K562 (cell line): ENCODE results near the gene ZNF107. TPM values are rescaled to one million over a fixed set of nuclear protein-coding genes. Genes with fewer than 3 reads are reported as not detected.

Experiments used
- CHD2 ChIP-seq: IDR thresholded peaks from 2 replicates; pipeline ENCODE4 v1.6.1; 2011; ENCODE audit warnings: low read depth, low read length
- FOSL1 ChIP-seq: fragments of 200-800 bp; sonication (Bioruptor generic); conservative IDR thresholded peaks from 2 replicates; pipeline ENCODE4 v1.6.1; 2016; ENCODE audit warnings: missing genetic modification characterization, missing compliant biosample characterization
- GTF2E2 ChIP-seq: fragments of 200-800 bp; sonication (Bioruptor generic); IDR thresholded peaks from 2 replicates; pipeline ENCODE4 v1.6.1; 2016; ENCODE audit warnings: missing genetic modification characterization, missing compliant biosample characterization
- KLF16 ChIP-seq: IDR thresholded peaks from 2 replicates; pipeline ENCODE4 v1.6.1; 2016; ENCODE audit warnings: antibody characterized with exemption
- LCOR ChIP-seq: sonication (generic); formaldehyde crosslinking; IDR thresholded peaks from 2 replicates; pipeline ENCODE4 v1.8.0; 2022; ENCODE audit warnings: mild to moderate bottlenecking, missing genetic modification reagents
- MECOM ChIP-seq: fragments of 250-450 bp; sonication (Bioruptor Pico); IDR thresholded peaks from 2 replicates; pipeline ENCODE4 v1.8.0; 2022; ENCODE audit warnings: inconsistent platforms
- MEF2A ChIP-seq: IDR thresholded peaks from 2 replicates; pipeline ENCODE4 v1.6.1; 2011; ENCODE audit warnings: low read depth, mild to moderate bottlenecking, low read length, moderate library complexity; ENCODE audit not compliant: control insufficient read depth
- MEF2D ChIP-seq: conservative IDR thresholded peaks from 2 replicates; pipeline ENCODE4 v1.6.1; 2016; ENCODE audit warnings: low read depth, missing genetic modification characterization, missing compliant biosample characterization
- NFE2 ChIP-seq: IDR thresholded peaks from 2 replicates; pipeline ENCODE4 v1.6.1; 2014; ENCODE audit warnings: antibody characterized with exemption, low read depth
- POLR2AphosphoS2 ChIP-seq: IDR thresholded peaks from 2 replicates; pipeline ENCODE4 v1.6.1; 2012; ENCODE audit warnings: low read length, improper control_type of control experiment
- RCOR1 ChIP-seq, 2 experiments: IDR thresholded peaks; 2 replicates each; pipeline ENCODE4 v1.6.1; 2012; ENCODE audit warnings: low read depth in 2 of 2, low read length in 2 of 2, borderline replicate concordance in 1 of 2, improper control_type of control experiment in 1 of 2
- SETDB1 ChIP-seq: IDR thresholded peaks from one replicate; pipeline ENCODE4 v1.6.1; 2012; ENCODE audit warnings: low read length, control low read depth, inconsistent platforms
- SMARCA5 ChIP-seq: fragments of 450-650 bp; IDR thresholded peaks from 2 replicates; pipeline ENCODE4 v1.6.1; 2016
- YBX1 ChIP-seq: fragments of 450-650 bp; IDR thresholded peaks from 2 replicates; pipeline ENCODE4 v1.7.1; 2016; ENCODE audit warnings: mild to moderate bottlenecking
- ZNF3 ChIP-seq: fragments of 250-450 bp; sonication (Bioruptor Pico); IDR thresholded peaks from 2 replicates; pipeline ENCODE4 v1.5.0; 2021; ENCODE audit warnings: mild to moderate bottlenecking, moderate library complexity
- ZNF561 ChIP-seq: fragments of 450-650 bp; formaldehyde crosslinking; conservative IDR thresholded peaks from 2 replicates; pipeline ENCODE4 v1.4.0; 2020; ENCODE audit warnings: mild to moderate bottlenecking, moderate library complexity
- ZNF668 ChIP-seq: fragments of 250-450 bp; sonication (Bioruptor Pico); IDR thresholded peaks from 2 replicates; pipeline ENCODE4 v1.8.0; 2022; ENCODE audit warnings: mild to moderate bottlenecking, inconsistent platforms
- polyA plus RNA-seq, 8 experiments: library from polyadenylated mRNA; depleted of rRNA in 4 of 8; stranded (reverse) in 5 of 8; unstranded in 3 of 8; fragments of >200 nt; fragmentation: Nextera tagmentation in 2 of 8; fragmentation: Illumina TruSeq in 1 of 8; extraction: Ambion mirVana in 2 of 8; extraction: Trizol in 1 of 8; gene quantifications; 2 replicates each; pipeline versions ENCODE4 v1.2.1 to v1.2.3, GENCODE V29; 2011 to 2014; ENCODE audit warnings: inconsistent platforms in 1 of 8, missing spikeins in 1 of 8
- total RNA-seq, 7 experiments: library from RNA; depleted of rRNA in 6 of 7; stranded (reverse); fragments of >200 nt in 6 of 7; fragmentation: Illumina TruSeq in 2 of 7; extraction: Trizol in 2 of 7; gene quantifications; 2 replicates each; pipeline versions ENCODE4 v1.2.1 to v1.2.3, GENCODE V29; 2011 to 2021; ENCODE audit warnings: low replicate concordance in 1 of 7
- TF ChIP-seq, protein P1 (sequence below): sonication (generic); formaldehyde crosslinking; IDR thresholded peaks from 2 replicates; pipeline ENCODE4 v1.8.1; 2023; ENCODE audit warnings: mild to moderate bottlenecking, missing genetic modification reagents
- TF ChIP-seq, protein P2 (sequence below): sonication (generic); formaldehyde crosslinking; IDR thresholded peaks from 2 replicates; pipeline ENCODE4 v1.9.0; 2022; ENCODE audit warnings: mild to moderate bottlenecking, missing genetic modification reagents
- TF ChIP-seq, protein P3 (sequence below): sonication (generic); formaldehyde crosslinking; IDR thresholded peaks from 2 replicates; pipeline ENCODE4 v1.8.1; 2022; ENCODE audit warnings: missing genetic modification reagents
- TF ChIP-seq, protein P4 (sequence below): fragments of 250-450 bp; sonication (Bioruptor Pico); IDR thresholded peaks from 2 replicates; pipeline ENCODE4 v1.6.1; 2021; ENCODE audit warnings: mild to moderate bottlenecking
- TF ChIP-seq, protein P5 (sequence below): fragments of 450-650 bp; IDR thresholded peaks from 2 replicates; pipeline ENCODE4 v1.7.1; 2018; ENCODE audit warnings: mild to moderate bottlenecking, low read depth; ENCODE audit not compliant: partially characterized antibody
- TF ChIP-seq, protein P6 (sequence below): fragments of 450-650 bp; formaldehyde crosslinking; IDR thresholded peaks from 2 replicates; pipeline ENCODE4 v1.4.0; 2020; ENCODE audit warnings: mild to moderate bottlenecking

Gene ZNF107
- total and polyA plus RNA-seq, 9 of the 15 experiments (the other 6 are each of a cell fraction or from before 2014, with no cell fraction given) = 2.4 to 14.2 (median 7.9) TPM

- TF ChIP-seq, protein P1, sequence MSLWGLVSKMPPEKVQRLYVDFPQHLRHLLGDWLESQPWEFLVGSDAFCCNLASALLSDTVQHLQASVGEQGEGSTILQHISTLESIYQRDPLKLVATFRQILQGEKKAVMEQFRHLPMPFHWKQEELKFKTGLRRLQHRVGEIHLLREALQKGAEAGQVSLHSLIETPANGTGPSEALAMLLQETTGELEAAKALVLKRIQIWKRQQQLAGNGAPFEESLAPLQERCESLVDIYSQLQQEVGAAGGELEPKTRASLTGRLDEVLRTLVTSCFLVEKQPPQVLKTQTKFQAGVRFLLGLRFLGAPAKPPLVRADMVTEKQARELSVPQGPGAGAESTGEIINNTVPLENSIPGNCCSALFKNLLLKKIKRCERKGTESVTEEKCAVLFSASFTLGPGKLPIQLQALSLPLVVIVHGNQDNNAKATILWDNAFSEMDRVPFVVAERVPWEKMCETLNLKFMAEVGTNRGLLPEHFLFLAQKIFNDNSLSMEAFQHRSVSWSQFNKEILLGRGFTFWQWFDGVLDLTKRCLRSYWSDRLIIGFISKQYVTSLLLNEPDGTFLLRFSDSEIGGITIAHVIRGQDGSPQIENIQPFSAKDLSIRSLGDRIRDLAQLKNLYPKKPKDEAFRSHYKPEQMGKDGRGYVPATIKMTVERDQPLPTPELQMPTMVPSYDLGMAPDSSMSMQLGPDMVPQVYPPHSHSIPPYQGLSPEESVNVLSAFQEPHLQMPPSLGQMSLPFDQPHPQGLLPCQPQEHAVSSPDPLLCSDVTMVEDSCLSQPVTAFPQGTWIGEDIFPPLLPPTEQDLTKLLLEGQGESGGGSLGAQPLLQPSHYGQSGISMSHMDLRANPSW = no peak
- no peak for TF ChIP-seq CHD2
- TF ChIP-seq YBX1 = no peak
- TF ChIP-seq GTF2E2 (tag) = no peak
- no peak for TF ChIP-seq ZNF668
- TF ChIP-seq MEF2D (tag) = peak; percentile 96
- TF ChIP-seq ZNF561 (CRISPR knock-in tag) = no peak
- no peak for TF ChIP-seq SETDB1
- TF ChIP-seq, protein P2, sequence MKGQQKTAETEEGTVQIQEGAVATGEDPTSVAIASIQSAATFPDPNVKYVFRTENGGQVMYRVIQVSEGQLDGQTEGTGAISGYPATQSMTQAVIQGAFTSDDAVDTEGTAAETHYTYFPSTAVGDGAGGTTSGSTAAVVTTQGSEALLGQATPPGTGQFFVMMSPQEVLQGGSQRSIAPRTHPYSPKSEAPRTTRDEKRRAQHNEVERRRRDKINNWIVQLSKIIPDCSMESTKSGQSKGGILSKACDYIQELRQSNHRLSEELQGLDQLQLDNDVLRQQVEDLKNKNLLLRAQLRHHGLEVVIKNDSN (CRISPR knock-in tag) = no peak
- TF ChIP-seq MECOM (CRISPR knock-in tag) = no peak
- TF ChIP-seq LCOR (CRISPR knock-in tag) = no peak
- TF ChIP-seq ZNF3 = no peak
- TF ChIP-seq MEF2A = peak; percentile 71
- no peak for TF ChIP-seq KLF16
- TF ChIP-seq, protein P3, sequence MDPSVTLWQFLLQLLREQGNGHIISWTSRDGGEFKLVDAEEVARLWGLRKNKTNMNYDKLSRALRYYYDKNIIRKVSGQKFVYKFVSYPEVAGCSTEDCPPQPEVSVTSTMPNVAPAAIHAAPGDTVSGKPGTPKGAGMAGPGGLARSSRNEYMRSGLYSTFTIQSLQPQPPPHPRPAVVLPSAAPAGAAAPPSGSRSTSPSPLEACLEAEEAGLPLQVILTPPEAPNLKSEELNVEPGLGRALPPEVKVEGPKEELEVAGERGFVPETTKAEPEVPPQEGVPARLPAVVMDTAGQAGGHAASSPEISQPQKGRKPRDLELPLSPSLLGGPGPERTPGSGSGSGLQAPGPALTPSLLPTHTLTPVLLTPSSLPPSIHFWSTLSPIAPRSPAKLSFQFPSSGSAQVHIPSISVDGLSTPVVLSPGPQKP = no peak
- TF ChIP-seq POLR2AphosphoS2 = no peak
- TF ChIP-seq NFE2 = peak; percentile 88
- peak; percentile 95 for TF ChIP-seq FOSL1 (tag)
- TF ChIP-seq, protein P4, sequence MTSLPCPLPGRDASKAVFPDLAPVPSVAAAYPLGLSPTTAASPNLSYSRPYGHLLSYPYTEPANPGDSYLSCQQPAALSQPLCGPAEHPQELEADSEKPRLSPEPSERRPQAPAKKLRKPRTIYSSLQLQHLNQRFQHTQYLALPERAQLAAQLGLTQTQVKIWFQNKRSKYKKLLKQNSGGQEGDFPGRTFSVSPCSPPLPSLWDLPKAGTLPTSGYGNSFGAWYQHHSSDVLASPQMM (CRISPR knock-in tag) = no peak
- TF ChIP-seq, protein P5, sequence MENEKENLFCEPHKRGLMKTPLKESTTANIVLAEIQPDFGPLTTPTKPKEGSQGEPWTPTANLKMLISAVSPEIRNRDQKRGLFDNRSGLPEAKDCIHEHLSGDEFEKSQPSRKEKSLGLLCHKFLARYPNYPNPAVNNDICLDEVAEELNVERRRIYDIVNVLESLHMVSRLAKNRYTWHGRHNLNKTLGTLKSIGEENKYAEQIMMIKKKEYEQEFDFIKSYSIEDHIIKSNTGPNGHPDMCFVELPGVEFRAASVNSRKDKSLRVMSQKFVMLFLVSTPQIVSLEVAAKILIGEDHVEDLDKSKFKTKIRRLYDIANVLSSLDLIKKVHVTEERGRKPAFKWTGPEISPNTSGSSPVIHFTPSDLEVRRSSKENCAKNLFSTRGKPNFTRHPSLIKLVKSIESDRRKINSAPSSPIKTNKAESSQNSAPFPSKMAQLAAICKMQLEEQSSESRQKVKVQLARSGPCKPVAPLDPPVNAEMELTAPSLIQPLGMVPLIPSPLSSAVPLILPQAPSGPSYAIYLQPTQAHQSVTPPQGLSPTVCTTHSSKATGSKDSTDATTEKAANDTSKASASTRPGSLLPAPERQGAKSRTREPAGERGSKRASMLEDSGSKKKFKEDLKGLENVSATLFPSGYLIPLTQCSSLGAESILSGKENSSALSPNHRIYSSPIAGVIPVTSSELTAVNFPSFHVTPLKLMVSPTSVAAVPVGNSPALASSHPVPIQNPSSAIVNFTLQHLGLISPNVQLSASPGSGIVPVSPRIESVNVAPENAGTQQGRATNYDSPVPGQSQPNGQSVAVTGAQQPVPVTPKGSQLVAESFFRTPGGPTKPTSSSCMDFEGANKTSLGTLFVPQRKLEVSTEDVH = no peak
- no peak for TF ChIP-seq SMARCA5
- 0 out of 4 replicates have a peak, but pooled peaks of 1 of the 2 experiments have one; percentile 22 for TF ChIP-seq RCOR1 (IDR thresholded peaks at IDR 0.05; ENCODE audit: borderline replicate concordance in 1 of 2, low read depth in 2 of 2, low read length in 2 of 2)
- TF ChIP-seq, protein P6, sequence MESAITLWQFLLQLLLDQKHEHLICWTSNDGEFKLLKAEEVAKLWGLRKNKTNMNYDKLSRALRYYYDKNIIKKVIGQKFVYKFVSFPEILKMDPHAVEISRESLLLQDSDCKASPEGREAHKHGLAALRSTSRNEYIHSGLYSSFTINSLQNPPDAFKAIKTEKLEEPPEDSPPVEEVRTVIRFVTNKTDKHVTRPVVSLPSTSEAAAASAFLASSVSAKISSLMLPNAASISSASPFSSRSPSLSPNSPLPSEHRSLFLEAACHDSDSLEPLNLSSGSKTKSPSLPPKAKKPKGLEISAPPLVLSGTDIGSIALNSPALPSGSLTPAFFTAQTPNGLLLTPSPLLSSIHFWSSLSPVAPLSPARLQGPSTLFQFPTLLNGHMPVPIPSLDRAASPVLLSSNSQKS (CRISPR knock-in tag) = no peak
Measured at GRCh38 chr7:64744680-64745079, 78.7 kb downstream of the ZNF107 start (continued).
